ENCODE measurements around the gene CHSY3.

The CHSY3 gene

GRCh38 chr5:130102960-130103359 lies 198.7 kb downstream of the CHSY3 start:
- DNase-seq: no peak

GRCh38 chr5:130104895-130105688 lies 200.8 kb downstream of the CHSY3 start:
- DNase-seq: no peak

- no peak for DNase-seq
Measured at GRCh38 chr5:130106480-130106879, 202.2 kb downstream of the CHSY3 start.

GRCh38 chr5:130109152-130109551 lies 204.9 kb downstream of the CHSY3 start:
- no peak for DNase-seq

GRCh38 chr5:130110328-130110727 lies 206.1 kb downstream of the CHSY3 start:
- DNase-seq: no peak

- no peak for DNase-seq
Measured at GRCh38 chr5:130111746-130112145, 207.5 kb downstream of the CHSY3 start.

- DNase-seq: no peak
Measured at GRCh38 chr5:130112246-130112645, 208.0 kb downstream of the CHSY3 start.

GRCh38 chr5:130115686-130116085 lies 211.4 kb downstream of the CHSY3 start:
- no peak for DNase-seq

- no peak for DNase-seq
Measured at GRCh38 chr5:130116462-130116861, 212.2 kb downstream of the CHSY3 start.

DNA sequence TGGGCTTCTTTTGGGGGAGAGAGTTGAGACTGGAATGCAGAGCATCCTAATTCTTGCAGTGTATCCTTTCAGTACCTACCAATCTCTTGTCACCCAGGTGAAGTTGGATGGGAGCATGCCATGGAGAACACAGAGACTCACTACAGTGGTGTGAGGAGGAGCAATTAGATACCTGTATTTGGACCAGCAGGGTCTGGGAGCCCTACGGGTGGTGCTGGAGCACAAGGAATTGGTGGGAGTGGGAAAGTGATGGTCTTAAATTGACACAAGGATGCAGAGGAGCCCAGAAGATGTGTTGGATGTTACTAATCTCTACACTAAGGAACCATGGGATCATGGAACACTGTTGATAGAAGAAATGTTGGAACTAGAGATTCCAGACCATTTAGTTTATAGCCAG lies 212.7 kb downstream of the CHSY3 start:
- DNase-seq: no peak

- DNase-seq: no peak
Measured at GRCh38 chr5:130126746-130127145, 222.5 kb downstream of the CHSY3 start.

- no peak for DNase-seq
Measured at GRCh38 chr5:130135506-130135905, 231.2 kb downstream of the CHSY3 start.

- DNase-seq: no peak
Measured at GRCh38 chr5:130136300-130136699, 232.0 kb downstream of the CHSY3 start.

- no peak for DNase-seq
Measured at GRCh38 chr5:130137681-130138080, 233.4 kb downstream of the CHSY3 start.

DNA sequence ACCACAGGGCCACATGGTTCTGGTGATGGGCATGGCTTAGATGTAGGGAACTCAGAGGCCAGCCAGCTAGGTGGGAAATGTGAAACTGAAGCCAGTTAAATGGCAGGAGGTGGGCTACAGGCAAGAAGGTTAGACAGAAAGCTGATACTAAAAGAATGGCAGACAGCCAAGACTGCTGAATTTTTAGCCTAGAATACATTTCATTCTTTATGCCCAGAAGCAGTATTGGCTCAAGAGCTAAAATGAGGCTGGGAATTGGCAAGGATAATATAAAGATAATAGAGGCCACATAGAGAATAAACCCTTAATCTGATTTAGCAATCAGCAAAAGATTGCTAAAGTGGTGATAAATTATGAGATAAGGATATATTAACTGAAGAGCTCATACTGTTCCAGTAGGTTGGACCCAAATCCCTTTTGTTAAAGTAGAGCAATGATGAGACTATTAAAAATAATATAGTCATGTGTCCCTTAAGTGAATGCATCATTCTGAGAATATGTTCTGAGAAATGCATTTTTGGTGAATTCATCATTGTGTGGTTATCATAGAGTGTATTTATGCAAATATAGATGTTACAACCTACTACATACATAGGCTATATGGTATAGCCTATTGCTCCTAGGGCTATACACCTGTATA lies 234.3 kb downstream of the CHSY3 start:
- DNase-seq: no peak

- no peak for DNase-seq
Measured at GRCh38 chr5:130141659-130142320, 237.5 kb downstream of the CHSY3 start.

DNA sequence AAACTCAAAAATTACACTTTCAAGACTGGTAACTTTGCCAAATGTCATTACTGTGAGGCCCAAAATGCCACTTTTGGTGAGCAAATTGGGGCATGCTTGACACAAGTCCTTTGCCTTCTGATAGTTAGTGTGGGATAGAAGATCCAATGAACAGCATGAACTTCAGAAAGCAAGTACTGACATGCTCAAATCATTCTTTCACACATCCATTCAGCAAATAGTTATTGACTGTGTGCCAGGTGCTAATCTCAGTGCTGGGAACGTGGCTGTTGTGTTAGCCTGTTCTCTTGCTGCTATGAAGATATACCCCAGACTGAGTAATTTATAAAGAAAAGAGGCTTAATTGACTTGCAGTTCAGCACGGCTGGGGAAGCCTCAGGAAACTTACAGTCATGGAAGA lies 247.0 kb downstream of the CHSY3 start:
- no peak for DNase-seq

DNA sequence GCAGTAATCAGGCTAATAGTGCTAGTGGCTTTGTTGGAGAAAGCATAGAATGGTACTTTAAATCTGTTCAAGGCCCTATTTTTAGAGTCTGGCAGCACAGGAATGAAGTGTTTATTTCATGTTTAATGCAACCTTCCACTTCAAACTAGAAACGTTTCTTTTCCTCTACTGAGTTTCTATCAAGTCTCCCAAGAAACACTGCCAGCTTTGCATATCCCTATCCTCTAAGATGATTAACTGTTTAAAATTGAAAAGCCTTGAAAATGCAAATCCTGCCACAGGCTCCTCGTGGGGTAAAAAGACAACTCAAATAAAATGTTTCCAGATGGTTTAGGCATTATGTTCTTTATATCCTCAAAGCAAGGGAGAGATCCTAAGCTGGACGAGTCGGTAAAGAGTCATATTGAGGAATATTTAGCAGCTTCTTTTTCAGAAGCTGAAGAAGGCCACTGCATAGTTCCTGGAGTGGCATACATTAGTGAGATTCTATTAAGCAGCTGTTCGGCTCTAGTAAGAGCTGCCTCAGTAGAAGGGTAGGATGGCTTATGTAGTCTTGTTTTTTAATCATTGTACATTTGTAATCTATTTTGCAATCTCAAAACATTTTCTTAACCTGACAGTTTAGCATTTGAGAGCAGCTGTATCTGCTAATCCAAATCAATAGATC lies 251.2 kb downstream of the CHSY3 start:
- no peak for DNase-seq

- DNase-seq: no peak
Measured at GRCh38 chr5:130158036-130158435, 253.8 kb downstream of the CHSY3 start.

- no peak for DNase-seq
Measured at GRCh38 chr5:130159968-130160367, 255.7 kb downstream of the CHSY3 start.

GRCh38 chr5:130164966-130165365 lies 260.7 kb downstream of the CHSY3 start:
- no peak for DNase-seq

DNA sequence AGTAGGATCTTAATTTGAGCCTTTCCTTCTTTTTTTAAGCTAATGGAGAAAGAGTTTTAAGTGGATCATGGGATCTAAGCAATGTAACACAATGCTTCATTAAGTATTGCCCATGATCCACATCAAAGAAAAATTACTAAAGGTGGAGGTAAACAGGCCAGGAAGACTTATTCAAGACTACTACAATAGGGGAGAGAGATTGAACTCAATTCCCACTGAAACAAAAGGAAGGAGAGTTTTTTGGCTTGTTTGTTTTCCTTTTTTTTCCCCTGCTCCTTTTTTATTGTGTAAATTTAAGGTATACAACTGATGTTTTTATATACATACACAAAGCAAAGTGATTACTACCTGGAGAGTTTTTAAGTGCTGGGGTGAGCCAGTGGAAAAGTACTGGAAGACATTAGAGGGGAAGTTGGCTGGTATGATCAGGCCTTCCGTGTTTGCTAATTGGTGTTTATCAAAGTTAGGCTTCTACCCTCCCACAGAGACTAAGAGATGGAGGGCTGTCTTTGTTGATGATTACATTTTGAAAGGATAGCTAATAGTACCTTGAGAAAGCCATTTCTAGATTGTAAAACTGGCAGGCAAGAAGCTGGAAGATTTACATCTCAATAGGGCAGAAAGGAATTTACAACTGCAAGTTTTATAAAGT lies 262.7 kb downstream of the CHSY3 start:
- DNase-seq: no peak

GRCh38 chr5:130168211-130168610 lies 263.9 kb downstream of the CHSY3 start:
- no peak for DNase-seq
